Measurements from ENCODE around the gene TMED6.

Gene TMED6

DNA sequence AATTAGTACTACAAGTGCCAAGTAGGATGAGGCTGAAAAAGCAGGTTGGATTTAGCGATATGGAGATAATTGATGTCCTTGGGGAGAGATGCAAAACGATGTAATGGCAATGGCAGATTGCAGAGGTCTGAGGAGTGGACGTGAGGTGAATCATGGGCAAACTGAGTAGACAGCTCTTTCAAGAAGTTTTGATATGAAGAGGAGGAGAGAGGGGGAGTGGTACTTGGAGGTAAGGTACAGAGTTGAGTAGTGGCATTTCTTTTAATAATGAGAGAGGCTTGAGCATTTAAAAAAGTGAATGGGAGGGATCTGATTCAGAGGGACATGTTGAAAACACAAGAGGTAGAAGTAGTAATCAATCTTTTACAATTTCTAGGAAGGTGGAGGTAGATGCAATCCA lies 58.2 kb downstream of the TMED6 start:
- H2AFZ ChIP-seq (ENCODE audit: low read depth, low read length, severe bottlenecking), result no peak overlapping the region
- no peak overlapping the region for H3K9ac ChIP-seq (ENCODE audit: low read length)
- no peaks in the 10 kb centered on the region for H3K9me2 ChIP-seq (replicated peaks; ENCODE audit: insufficient read depth, low read length)
- TF ChIP-seq, protein P1, sequence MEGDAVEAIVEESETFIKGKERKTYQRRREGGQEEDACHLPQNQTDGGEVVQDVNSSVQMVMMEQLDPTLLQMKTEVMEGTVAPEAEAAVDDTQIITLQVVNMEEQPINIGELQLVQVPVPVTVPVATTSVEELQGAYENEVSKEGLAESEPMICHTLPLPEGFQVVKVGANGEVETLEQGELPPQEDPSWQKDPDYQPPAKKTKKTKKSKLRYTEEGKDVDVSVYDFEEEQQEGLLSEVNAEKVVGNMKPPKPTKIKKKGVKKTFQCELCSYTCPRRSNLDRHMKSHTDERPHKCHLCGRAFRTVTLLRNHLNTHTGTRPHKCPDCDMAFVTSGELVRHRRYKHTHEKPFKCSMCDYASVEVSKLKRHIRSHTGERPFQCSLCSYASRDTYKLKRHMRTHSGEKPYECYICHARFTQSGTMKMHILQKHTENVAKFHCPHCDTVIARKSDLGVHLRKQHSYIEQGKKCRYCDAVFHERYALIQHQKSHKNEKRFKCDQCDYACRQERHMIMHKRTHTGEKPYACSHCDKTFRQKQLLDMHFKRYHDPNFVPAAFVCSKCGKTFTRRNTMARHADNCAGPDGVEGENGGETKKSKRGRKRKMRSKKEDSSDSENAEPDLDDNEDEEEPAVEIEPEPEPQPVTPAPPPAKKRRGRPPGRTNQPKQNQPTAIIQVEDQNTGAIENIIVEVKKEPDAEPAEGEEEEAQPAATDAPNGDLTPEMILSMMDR (IDR thresholded peaks at IDR 0.05; ENCODE audit: insufficient read depth, low read length, poor library complexity, severe bottlenecking), result no peak
- TF ChIP-seq EZH2phosphoT487 (conservative IDR thresholded peaks at IDR 0.05; ENCODE audit: low read length), result no peak
- H3K9me3 ChIP-seq (ENCODE audit: insufficient read depth, low read length), result no peaks in the 10 kb centered on the region
- no peaks in the 10 kb centered on the region for H3F3A ChIP-seq (ENCODE audit: insufficient read depth)
- H3K4me3 ChIP-seq (ENCODE audit: insufficient read depth, low read length, poor library complexity, severe bottlenecking), result no peak overlapping the region
- no peaks in the 10 kb centered on the region for H3K79me2 ChIP-seq (ENCODE audit: insufficient read depth, low read length)
- H3K4me2 ChIP-seq (ENCODE audit: low read depth, low read length, poor library complexity, severe bottlenecking), result no peak overlapping the region
- no peak overlapping the region for H3K27ac ChIP-seq (ENCODE audit: low read depth, low read length)
- H4K20me1 ChIP-seq (ENCODE audit: low read depth, low read length), result no peaks in the 10 kb centered on the region
- H3K36me3 ChIP-seq (ENCODE audit: low read length), result no peaks in the 10 kb centered on the region; the same call in 1 of the 2 replicates
- no peaks in the 10 kb centered on the region for H3K27me3 ChIP-seq (ENCODE audit: low read length)

Data from SU-DHL-6 (cell line).